Hepatocyte (in vitro differentiated cells): ENCODE results near the gene CYTH1.

Experiments
- CTCF ChIP-seq: fragments of 200-600 bp; sonication (generic); IDR thresholded peaks from 2 replicates; pipeline ENCODE4 v1.5.1; 2016; ENCODE audit warnings: antibody characterized with exemption, mild to moderate bottlenecking; ENCODE audit not compliant: poor library complexity
- EZH2 ChIP-seq: fragments of 200-600 bp; sonication (generic); IDR thresholded peaks from 2 replicates; pipeline ENCODE4 v1.6.1; 2016; ENCODE audit warnings: antibody characterized with exemption, mild to moderate bottlenecking, borderline replicate concordance
- EZH2phosphoT487 ChIP-seq: fragments of 200-600 bp; sonication (generic); IDR thresholded peaks from one replicate; pipeline ENCODE4 v1.6.1; 2018; ENCODE audit warnings: antibody characterized with exemption, mild to moderate bottlenecking, low read depth, moderate library complexity; ENCODE audit not compliant: unreplicated experiment, severe bottlenecking

GRCh38 chr17:78727476-78728229 lies 54.4 kb downstream of the CYTH1 start:
- TF ChIP-seq CTCF (no peak), EZH2 (no peak), EZH2phosphoT487 (no peak)
